Measurements from ENCODE around the gene FYB1.

GRCh38 chr5:39220280-39221030 lies 1.1 kb upstream of the FYB1 start:
- TF ChIP-seq CTCF (IDR thresholded peaks at IDR 0.05) = no peak
- TF ChIP-seq POLR2A (IDR thresholded peaks at IDR 0.05) = no peak

Data from lower leg skin (tissue), 3 donors.